Pulmonary artery endothelial cell (primary cell): Measurements from ENCODE around the gene TYMP. TPM values are rescaled to one million over a fixed set of nuclear protein-coding genes. Genes with fewer than 3 reads are reported as not detected.
"Not testable (repeated sequence)": the region's sequence is repeated elsewhere in the genome, so short reads cannot be mapped to it uniquely, and the experiment has no call there.

Source experiments
- DNase-seq: peaks from one replicate; pipeline ENCODE4 v3.0.0-alpha.2; 2011; ENCODE audit warnings: low read depth, low spot score
- total RNA-seq: library from RNA; depleted of rRNA; stranded (reverse); fragments of >200 nt; gene quantifications from 2 replicates; pipeline ENCODE4 v1.2.3, GENCODE V29; 2014

Gene TYMP
- total RNA-seq, 1 donor from 2014 or later: 11.3 TPM

DNA sequence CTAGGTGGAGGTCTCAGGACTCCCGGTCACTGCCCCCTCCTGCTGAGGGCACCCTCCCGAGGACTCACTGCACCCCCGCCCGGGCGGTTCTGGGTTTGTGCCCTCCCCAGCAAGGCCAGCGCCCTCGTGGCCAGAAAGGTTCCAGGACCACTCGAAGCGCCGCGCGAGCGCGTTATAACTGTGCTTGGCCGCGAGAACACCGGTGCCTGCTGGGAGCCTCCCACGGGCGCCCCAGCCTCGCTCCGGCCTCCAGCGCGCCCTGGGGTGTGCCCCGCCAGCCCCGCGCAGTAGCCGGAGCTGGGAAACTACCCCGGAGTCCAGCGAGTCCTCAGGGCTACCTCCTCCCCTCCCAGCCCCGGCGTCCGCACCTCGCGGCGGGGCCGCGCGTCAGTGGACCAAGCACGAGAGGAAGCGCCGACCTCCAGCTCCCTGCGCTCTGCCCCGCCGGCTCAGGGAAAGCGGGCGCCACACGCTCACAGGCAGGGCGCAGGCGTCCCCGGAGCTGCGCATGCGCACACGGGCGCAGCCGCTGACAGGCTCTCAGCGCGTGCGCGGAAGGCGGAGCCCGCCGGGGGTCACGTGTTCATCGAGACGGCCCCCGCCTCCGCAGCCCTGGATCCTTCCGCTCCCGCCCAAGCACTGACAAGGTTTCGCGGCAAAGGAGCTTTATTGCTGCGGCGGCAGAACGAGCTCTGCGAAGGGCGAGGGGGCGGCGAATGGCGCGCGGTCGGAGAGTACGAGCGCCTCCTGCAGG, 4.5 kb downstream of the TYMP start, which contains the start of gene SCO2:
TSS of gene SCO2 (minus strand) at position 495 of the 754 bp plus-strand sequence. CDS start 1,187 bp downstream, outside the sequence.
- peak; percentile 90 for DNase-seq

GRCh38 chr22:50524676-50525103, 5.1 kb downstream of the TYMP start:
- no peak for DNase-seq

- no peak for DNase-seq
Observed at GRCh38 chr22:50523806-50524675, 5.8 kb downstream of the TYMP start.

GRCh38 chr22:50523458-50523805, 6.4 kb downstream of the TYMP start:
- no peak for DNase-seq

- no peak for DNase-seq
Observed at GRCh38 chr22:50522806-50523438, 6.9 kb downstream of the TYMP start.

DNA sequence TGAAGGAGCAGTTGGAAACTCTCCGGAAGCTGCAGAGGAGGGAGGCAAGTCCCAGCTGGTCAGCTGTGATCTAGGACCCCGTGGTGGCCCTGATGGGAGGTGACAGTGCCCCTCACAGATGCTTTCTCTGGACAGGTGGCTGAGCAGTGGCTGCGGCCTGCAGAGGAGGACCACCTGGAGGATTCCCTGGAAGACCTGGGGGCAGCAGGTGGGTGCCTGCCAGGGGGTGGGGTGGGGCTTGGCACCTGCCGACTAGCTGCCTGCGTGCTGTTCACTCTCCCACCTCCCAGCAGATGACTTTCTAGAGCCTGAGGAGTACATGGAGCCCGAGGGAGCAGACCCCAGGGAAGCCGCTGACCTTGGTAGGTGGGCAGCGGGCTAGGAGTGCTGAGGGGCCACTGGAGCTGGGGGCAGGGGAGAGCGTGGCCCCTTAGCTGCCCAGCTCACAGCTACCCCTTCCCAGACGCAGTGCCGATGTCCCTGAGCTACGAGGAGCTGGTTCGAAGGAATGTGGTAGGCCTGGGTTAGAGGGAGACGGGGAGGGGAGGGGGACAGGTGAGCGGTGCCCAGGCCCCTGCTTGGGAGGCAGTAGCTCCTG, 7.5 kb downstream of the TYMP start:
- DNase-seq: no peak

GRCh38 chr22:50521710-50522109, 8.1 kb downstream of the TYMP start:
- DNase-seq: no peak

- DNase-seq: no peak
Observed at GRCh38 chr22:50520826-50521453, 8.9 kb downstream of the TYMP start.

DNA sequence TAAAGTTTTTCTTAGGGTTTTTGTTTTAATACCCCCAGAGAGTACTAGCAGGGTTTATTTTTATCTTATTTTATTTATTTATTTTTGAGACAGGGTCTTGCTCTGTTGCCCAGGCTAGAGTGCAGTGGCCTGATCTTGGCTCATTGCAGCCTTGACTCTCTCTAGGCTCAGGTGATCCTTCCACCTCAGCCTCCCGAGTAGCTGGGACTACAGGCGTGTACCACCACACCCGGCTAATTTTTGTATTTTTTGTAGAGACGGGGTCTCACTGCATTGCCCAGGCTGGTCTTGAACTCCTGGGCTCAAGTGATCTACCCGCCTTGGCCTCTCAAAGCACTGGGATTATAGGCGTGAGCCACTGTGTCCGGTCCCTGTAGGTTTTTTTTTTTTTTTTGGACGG, 9.6 kb downstream of the TYMP start:
- not testable (repeated sequence) for DNase-seq

- no peak for DNase-seq
Observed at GRCh38 chr22:50519151-50519550, 10.7 kb downstream of the TYMP start.

GRCh38 chr22:50518606-50519005, 11.2 kb downstream of the TYMP start:
- no peak for DNase-seq

GRCh38 chr22:50517495-50518260, 12.1 kb downstream of the TYMP start:
- DNase-seq: no peak

- no peak for DNase-seq
Observed at GRCh38 chr22:50516891-50517290, 12.9 kb downstream of the TYMP start.

GRCh38 chr22:50516068-50516467, 13.7 kb downstream of the TYMP start:
- no peak for DNase-seq

DNA sequence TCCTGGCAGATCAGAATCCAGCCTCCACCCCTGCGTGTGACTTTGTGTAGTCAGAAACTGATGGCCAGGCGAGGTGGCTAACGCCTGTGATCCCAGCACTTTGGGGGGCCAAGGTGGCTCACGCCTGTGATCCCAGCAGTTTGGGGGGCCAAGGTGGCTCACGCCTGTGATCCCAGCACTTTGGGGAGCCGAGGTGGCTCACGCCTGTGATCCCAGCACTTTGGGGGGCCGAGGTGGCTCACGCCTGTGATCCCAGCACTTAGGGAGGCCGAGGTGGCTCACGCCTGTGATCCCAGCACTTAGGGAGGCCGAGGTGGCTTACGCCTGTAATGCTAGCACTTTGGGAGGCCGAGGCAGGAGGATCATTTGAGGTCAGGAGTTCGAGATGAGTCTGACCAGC, 16.6 kb downstream of the TYMP start:
- DNase-seq: no peak

GRCh38 chr22:50508897-50509296, 20.9 kb downstream of the TYMP start:
- DNase-seq: no peak

GRCh38 chr22:50507991-50508884, 21.6 kb downstream of the TYMP start, which contains the start of gene NCAPH2:
NCAPH2 (plus strand) TSS chr22:50508224; CDS start chr22:50508338, 114 bp downstream.
- peak; percentile 83 for DNase-seq

DNA sequence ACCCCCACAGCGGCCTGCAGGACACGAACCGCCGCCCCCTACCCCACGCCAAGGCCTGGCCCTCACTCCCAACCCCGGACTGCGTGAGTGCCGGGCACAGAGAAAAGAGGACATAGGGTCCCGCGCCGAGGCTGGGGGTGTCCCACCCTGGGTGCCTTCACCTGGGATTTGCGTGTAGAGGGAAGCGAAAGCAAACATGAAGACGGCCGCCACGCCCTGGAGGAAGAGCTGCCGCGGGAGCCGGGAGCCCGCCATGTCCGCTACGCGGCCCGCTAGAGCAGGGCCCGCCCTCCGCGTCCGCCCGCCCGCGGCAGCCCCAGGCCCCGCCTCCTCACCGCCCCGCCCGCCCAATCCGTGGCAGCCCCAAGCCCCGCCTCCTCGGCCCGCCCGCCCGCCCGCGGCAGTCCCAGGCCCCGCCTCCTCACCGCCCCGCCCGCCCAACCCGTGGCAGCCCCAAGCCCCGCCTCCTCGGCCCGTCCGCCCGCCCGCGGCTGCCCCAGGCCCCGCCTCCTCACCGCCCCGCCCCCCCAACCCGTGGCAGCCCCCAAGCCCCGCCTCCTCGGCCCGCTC, 22.3 kb downstream of the TYMP start, which contains the start of gene LMF2:
TSS of gene LMF2 (minus strand) at position 282 of the 570 bp plus-strand sequence. CDS start at position 255, 27 bp downstream.
- DNase-seq: no peak
